GM21529 (cell line): ENCODE results near the gene ZNF844.
A peak's percentile ranks its signal among the peaks of the same experiment; 100 is the strongest.
"Not testable (repeated sequence)": the region's sequence is repeated elsewhere in the genome, so short reads cannot be mapped to it uniquely, and the experiment has no call there.

Experiments used
- ATAC-seq: cut with Tn5 transposase; IDR thresholded peaks from one replicate; pipeline ENCODE4 v1.9.1; 2021; ENCODE audit not compliant: unreplicated experiment

The ZNF844 gene

DNA sequence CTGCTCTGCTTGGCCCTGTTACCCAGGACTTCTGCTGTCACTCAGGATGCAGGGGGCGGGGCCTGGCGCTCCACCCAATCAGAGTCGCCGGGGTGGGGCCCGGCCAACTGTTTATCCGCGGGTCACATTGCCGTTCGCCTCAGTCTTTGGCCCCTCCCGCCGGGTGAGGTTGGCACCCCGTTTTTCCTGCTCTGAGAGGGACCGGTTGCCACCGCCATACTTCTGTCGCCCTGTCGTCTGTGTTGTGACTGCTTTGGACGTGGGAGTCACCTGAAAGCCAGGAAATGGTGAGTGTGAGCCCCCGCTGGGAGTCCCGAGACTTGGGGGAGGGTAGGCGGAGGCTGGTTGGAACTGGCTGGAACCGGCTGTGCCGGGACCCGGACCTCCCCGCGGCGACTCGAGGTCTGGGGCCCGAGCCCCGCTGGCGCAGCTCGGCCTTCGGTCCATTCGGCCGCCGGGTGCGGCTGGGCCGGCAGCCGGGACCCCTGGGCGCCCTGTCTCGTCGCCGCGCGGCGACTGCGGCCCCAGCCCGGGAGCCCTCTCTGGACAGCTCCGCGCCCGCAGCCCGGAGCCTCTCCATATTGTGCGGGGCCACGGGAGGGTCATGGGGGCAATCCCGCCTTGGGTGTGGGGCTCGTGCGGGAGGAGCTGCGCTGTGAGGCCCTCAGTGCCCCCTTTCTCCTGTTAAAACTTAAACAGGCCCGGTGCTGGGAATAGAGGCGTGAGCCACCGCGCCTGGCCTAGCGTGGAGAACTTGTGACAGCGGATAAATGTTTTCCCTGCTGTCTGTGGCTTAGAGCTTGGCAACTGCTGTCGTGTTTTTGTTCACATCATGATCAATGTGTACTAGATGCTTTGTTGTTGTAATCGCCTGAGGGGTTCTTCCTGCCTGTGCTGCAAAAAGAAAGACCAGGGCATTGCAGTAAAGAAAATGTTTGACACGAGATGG lies at the start of gene ZNF844:
TSS of gene ZNF844 (plus strand) at position 142 of the 949 bp plus-strand sequence. CDS start at position 285, 143 bp downstream.
- peak; percentile 82 for ATAC-seq

DNA sequence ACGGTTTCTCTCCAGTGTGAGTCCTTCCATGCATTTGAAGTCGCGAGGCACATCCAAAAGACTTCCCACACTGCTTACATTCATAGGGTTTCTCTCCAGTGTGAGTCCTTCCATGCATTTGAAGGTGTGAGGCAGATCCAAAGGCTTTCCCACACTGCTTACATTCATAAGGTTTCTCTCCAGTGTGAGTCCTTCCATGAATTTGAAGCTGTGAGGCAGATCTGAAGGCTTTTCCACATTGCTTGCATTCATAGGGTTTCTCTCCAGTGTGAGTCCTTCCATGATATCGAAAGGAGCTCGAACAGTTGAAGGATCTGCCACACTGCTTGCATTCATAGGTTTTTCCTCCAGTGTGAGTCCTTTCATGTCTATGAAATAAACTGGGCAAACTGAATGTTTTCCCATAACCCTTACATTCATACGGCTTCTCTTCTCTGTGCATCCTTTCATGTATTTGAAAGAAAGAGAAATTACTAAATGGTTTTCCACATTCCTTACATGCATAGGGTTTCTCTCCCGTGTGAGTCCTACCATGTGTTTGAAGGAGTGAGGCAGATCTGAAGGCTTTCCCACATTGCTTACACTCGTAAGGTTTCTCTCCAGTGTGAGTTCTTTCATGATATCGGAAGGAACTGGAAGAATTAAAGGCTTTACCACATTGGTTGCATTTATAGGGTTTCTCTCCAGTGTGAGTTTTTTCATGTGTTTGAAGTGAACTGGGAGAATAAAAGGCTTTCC lies 49.3 kb upstream of the ZNF844 start:
- no peak for ATAC-seq

DNA sequence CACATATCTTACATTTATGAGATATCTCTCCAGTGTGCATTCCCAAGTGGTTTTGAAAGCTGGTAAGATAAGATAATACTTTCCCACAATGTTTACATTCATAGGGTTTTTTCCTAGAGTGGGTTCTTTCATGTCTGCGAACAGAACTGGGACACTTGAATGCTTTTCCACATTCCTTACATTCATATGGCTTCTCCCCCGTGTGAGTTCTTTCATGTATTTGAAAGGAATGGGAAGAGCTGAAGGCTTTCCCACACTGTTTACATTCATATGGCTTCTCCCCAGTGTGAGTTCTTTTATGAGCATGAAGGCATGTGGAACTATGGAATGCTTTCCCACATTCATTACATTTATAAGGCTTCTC lies 48.8 kb upstream of the ZNF844 start:
- ATAC-seq = no peak

DNA sequence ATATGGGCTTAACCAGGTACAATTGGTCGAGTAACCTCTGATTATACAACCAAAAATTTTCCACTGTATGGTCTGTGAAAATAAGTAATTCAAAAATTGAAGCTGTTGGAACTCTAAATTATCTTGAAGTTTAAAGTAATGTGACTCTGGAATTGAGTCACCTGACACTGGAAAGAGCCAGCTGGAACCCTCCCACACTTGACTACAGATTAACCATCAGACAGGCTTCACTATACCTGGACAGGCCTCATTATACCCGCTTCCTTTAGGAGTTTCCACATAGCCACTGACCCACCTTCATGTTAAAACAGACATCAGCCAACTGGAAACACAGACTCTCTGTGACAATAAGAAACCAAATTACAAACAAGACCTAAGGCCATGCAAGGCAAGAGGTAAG lies 30.3 kb upstream of the ZNF844 start:
- no peak for ATAC-seq

DNA sequence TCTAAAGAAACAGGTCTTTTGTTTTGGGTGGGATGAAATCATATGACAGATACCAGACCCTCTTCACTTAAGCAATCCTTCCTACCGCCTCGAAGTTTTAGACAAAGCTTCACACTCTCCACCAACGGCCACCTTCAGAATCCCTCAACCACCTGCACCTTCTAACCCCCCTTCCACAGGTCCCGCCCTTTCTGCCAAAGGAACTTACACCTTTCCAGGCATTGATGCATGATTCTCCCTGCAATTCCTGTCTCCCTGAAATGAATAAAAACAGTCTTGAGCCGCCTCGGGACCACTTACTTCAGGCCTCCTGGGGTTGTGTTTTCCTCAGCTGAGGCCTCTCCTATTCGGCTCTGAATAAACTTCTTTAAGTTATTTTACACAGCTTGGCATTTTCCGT lies 29.9 kb upstream of the ZNF844 start:
- ATAC-seq = no peak

DNA sequence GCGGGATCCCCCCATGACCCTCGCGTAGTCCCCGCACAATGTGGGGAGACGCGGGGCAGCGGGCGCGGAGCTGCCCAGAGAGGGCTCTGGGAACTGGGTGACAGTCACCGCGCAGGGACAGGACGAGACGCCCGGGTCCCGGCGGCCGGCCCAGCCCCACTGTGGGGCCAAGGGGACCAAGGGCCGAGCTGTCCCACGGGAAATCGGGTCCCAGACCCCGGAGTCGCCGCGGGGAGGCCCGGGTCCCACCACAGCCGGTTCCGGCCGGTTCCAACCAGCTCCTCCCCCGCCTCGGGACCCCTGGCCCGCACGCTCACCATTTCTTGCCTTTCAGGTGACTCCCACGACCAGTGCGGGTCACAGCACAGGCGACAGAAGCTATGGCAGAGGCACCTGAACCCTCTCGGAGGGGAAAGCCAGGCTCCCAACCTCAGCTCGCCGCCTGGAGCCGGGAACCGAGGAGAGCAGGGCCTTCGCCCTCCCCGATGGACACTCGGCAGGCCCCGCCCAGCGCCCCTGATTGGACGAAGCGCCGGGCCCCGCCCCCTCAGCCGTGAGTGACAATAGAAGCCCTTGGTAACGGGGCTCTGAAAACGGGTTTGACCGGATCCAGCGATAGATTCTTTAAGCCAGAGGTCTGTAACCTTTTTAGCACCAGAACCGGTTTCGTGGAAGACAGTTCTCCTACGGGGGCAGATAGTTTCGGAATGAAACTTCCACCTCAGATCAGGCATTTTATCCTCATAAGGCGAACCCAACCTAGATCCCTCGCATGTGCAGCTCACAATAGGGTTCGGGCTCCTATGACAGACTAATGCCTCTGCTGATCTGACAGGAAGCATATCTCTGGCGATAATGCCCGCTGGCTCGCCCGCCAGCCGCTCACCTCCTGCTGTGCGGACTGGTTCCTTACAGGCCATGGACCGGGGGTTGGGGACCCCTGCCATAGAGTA lies 29.0 kb upstream of the ZNF844 start, which contains the start of gene ZNF433:
TSS of gene ZNF433 (minus strand) at position 460 of the 953 bp plus-strand sequence. CDS start at position 320, 140 bp downstream.
- ATAC-seq = peak; percentile 93

DNA sequence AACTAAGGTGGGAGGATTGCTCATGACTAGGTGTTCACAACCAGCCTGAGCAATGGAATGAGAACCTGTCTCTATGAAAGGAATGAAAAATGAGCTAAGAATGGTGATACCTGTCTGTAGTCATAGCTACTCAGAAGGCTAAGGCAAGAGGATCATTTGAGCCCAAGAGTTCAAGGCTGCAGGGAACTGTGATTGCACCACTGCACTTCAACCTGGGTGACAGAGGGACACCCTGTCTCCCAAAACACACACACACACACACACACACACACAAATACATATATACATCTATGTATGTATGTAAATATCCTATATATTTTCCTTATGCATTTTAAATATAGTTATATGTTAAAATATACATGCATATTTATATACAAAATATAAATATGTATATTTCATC lies 21.6 kb upstream of the ZNF844 start:
- ATAC-seq = no peak

DNA sequence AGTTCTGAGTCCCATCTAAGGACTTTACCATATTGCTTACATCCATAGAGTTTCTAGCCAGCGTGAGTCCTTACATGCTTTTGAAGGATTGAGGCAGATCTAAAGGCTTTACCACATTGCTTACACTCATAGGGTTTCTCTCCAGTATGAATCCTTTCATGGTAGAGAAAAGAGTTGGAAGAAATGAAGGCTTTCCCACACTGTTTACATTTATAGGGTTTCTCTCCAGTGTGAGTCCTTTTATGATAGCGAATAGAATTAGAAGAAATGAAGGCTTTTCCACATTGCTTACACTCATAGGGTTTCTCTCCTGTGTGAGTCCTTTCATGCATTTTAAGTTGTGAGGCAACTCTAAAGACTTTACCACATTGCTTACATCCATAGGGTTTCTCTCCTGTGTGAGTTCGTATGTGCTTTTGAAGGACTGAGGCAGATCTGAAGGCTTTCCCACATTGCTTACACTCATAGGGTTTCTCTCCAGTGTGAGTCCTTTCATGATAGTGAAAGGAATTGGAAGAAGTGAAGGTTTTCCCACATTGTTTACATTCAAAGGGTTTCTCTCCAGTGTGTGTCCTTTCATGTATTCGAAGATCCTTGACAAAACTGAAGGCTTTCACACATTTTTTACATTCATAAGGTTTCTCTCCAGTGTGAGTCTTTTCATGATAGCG lies 20.6 kb upstream of the ZNF844 start:
- ATAC-seq = no peak

DNA sequence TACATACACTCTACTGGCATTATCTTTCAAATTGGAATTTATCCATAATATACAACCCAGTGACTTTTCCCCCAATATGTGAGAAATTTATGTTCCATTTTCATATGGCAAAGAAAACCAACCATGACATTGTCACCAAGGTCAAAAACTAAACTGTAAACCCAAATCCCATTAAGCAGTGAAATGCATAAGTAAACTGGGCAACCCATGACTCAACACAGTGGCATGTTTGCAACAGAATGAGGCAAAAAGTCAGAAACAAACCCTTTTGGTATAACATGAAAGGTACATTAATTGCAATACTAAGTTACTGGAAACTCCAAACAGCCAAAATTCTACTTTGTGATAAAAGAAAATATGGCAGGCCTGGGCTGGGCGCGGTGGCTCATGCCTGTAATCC lies 16.7 kb upstream of the ZNF844 start:
- ATAC-seq = no peak

DNA sequence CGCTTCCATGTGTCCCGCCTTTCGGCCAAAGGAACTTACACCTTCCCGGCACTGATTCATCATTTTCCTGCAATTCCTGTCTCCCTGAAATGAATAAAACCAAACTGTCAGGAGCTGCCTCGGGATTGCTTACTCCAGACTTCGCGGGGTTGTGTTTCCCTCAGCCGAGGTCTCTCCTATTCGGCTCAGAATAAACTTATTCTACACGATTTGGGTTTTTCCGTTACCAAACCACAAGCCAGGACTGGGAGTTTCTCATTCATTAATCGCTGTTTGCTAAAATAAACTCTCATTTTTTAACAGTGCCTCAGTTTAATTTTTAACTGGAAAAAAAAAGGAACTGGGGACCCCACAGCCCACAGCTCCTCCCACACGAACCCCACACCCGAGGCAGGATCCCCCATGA lies 12.4 kb upstream of the ZNF844 start:
- ATAC-seq = no peak

DNA sequence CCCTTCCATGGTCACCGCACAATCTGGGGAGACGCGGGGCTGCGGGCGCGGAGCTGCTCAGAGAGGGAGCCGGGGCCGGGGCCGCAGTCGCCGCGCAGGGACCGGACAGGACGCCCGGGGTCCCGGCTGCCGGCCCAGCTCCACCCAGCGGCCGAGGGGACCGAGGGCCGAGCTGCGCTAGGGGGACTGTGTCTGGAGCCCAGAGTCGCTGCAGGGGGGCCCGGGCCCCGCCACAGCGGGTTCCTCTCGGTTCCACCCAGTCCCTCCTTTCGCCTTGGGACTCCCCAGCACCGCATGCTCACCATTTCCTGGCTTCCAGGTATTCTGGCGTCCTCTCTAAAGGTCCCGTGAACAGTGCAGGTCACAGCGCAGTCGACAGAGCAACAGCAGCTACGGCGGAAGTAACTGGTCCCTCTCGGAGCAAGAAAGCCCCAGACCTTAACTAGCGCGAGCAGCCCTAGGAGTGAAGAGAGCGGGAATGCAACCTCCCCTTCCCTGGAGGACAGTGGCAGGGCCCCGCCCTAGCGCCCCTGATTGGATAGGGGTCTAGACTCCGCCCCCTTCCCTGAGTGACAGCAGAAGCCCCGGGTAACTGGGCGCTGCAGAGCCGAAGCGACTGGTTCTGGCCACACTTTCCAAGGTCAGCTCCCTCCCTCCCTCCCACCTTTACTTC lies 11.9 kb upstream of the ZNF844 start, which contains the start of gene ZNF878:
TSS of gene ZNF878 (minus strand) at position 465 of the 673 bp plus-strand sequence. CDS start at position 305, 160 bp downstream.
- ATAC-seq = peak; percentile 91

DNA sequence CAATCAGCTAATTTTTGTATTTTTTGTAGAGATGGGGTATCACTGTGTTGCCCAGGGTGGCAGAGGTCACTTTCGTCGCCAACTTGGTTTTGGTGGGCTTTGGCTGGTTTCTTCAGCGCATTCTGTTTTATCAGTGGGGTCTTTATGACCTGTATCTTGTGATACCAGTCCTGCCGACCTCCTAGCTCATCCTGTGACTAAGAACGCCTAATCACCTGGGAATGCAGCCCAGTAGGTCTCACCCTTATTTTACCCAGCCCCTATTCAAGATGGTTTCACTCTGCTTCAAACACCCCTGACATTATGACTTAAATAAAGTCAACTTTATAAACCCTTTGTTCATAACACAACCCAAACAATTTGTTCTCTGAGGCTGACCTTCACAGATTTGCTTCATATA lies 8.7 kb upstream of the ZNF844 start:
- ATAC-seq = no peak

DNA sequence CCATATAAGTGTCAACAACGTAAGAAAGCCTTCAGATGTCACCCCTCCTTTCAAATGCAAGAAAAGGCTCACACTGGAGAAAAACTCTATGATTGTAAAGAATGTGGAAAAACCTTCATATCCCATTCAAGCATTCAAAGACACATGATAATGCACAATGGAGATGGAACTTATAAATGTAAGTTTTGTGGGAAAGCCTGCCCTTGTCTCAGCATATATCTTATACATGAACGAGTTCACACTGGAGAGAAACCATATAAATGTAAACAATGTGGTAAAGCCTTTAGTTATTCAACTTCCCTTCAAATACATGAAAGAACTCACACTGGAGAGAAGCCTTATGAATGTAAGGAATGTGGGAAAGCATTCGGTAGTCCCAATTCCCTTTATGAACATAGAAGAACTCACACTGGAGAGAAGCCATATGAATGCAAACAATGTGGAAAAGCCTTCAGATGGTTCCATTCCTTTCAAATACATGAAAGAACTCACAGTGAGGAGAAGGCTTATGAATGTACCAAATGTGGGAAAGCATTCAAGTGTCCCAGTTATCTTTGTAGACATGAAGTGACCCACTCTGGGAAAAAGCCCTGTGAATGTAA lies 11.1 kb downstream of the ZNF844 start:
- ATAC-seq = no peak

DNA sequence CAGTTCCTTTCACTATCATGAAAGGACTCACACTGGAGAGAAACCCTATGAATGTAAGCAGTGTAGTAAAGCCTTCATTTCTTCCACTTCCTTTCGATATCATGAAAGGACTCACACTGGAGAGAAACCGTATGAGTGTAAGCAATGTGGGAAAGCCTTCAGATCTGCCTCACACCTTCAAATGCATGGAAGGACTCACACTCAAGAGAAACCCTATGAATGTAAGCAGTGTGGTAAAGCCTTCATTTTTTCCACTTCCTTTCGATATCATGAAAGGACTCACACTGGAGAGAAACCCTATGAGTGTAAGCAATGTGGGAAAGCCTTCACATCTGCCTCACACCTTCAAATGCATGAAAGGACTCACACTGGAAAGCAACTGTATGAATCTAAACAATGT lies 11.8 kb downstream of the ZNF844 start:
- not testable (repeated sequence) for ATAC-seq

DNA sequence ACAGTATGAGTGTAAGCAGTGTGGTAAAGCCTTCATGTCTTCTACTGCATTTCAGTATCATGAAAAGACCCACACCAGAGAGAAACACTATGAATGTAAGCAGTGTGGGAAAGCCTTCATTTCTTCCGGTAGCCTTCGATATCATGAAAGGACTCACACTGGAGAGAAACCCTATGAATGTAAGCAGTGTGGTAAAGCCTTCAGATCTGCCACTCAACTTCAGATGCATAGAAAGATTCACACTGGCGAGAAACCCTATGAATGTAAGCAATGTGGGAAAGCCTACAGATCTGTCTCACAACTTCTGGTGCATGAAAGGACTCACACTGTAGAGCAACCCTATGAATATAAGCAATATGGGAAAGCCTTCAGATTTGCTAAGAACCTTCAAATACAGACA lies 12.8 kb downstream of the ZNF844 start:
- ATAC-seq = no peak

DNA sequence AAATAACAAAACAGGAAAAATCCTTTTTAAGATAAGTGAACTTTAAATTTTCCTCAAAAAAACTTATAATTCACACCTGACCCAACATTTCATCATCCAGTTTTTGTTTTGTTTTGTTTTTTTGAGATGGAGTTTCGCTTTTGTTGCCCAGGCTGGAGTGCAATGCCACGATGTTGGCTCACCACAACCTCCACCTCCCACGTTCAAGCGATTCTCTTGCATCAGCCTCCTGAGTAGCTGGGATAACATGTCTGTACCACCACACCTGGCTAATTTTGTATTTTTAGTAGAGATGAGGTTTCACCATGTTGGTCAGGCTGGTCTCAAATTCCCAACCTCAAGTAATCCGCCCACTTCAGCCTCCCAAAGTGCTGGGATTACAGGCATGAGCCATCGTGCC lies 18.8 kb downstream of the ZNF844 start:
- ATAC-seq = not testable (repeated sequence)

DNA sequence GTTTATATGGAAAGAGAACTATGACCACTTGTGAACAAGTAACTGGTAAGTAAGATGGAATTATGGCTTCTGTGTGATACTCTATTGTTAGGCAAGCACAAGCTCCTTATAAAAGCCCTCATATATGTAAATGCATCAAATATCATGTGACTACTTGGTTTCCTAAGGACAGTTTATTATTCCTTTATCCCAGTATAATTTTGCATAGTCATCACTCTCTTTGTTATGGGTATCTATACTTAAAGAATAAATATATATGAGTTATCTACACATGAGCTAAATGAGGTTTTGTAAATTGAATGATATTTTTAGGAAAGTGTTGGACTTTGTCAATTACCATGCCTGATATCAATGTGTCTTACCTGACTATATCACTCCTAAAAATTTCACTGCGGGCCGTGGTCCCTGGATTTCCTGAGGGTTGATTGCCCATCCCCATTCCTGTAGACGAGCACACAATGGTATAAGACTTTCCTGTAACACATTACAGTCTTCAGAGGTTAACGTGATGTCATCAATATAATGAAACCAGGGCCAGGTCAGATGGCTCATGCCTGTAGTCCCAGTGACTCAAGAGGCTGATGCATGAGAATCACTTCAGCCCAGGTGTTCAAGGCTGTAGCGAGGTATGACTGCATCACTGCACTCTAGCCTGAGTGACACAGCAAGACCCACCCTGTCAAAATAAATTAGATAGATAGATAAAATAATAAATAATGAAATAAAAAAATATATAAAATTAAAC lies 20.7 kb downstream of the ZNF844 start:
- no peak for ATAC-seq

DNA sequence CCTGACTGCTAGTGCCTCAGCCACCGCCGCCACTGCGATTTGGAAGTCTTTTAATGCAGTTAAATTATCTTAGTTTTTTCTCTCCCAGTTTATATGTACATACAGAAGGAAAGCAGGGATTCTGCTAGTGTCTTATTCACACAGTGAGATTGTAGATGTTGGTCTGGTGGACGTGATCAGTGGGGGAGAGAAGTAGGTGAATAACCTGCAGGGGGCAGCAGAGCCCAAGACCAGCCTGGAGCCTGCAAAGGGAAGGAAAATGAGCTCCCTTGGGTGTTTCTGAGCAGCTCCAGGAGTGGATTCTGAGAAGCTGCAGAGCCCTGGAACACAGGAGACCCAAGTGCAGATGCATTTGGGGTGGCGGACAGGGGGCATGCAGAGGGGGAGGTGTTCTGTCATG lies 26.3 kb downstream of the ZNF844 start:
- ATAC-seq = no peak
